K562 (cell line): ENCODE measurements around the gene PLAGL1. TPM values are rescaled to one million over a fixed set of nuclear protein-coding genes. Genes with fewer than 3 reads are reported as not detected.

Experiments
- ATAC-seq: fragments of 200-7000 bp; cut with Tn5 transposase; 3 replicates; pipeline ENCODE4 v1.9.1; 2020; ENCODE audit warnings: moderate library complexity
- BruUV-seq: library from RNA; stranded (reverse); fragments of 400-500 nt; replicated peaks from 2 replicates; lab custom pipeline; 2021; lab: Mats Ljungman, UMichigan
- CTCF ChIA-PET: fragments of 300-600 bp; formaldehyde crosslinking; extraction: SDS; loops from one replicate; lab custom pipeline; 2021; ENCODE audit warnings: low intra/inter-chr PET ratio; lab: Yijun Ruan, JAX
- POLR2A ChIA-PET: fragments of 300-600, 350-650 bp; sonication (Branson Sonifier 250); formaldehyde crosslinking; extraction: SDS; loops from one replicate; lab custom pipeline; 2021; ENCODE audit warnings: antibody characterized with exemption, inconsistent platforms; lab: Yijun Ruan, JAX
- DNase-seq, 4 experiments: peaks; one replicate each; pipeline versions ENCODE4 v3.0.0 to v3.0.0-alpha.2; 2011 to 2018; ENCODE audit warnings: low spot score in 3 of 4, mixed read lengths in 3 of 4; ENCODE audit errors: extremely low read depth in 1 of 4
- FAIRE-seq: peaks from 2 replicates; lab custom pipeline; 2011; peaks lifted over from hg19 to GRCh38; lab: Jason Lieb, UNC
- H2AFZ ChIP-seq: 2 replicates; pipeline ENCODE4 v1.6.0; 2011; ENCODE audit warnings: low read depth, low read length, control low read depth, inconsistent platforms
- H3K27ac ChIP-seq: fragments of 200-600 bp; 3 replicates; pipeline ENCODE4 v1.8.0; 2011; ENCODE audit warnings: low read depth, mild to moderate bottlenecking, control low read depth, inconsistent platforms, low read length, moderate library complexity, mixed read lengths; ENCODE audit errors: extremely low read depth
- H3K27me3 ChIP-seq, 2 experiments: fragments of 300-600 bp in 1 of 2; 2 replicates in 1 of 2; 3 replicates in 1 of 2; pipeline versions ENCODE4 v1.6.0 to v1.8.0; 2011; ENCODE audit warnings: inconsistent platforms in 2 of 2, low read length in 2 of 2, mild to moderate bottlenecking in 1 of 2, mixed read lengths in 1 of 2, moderate library complexity in 1 of 2; ENCODE audit not compliant: control insufficient read depth in 2 of 2, insufficient read depth in 2 of 2
- H3K36me3 ChIP-seq: fragments of 300-600 bp; 3 replicates; pipeline ENCODE4 v1.8.0; 2011; ENCODE audit warnings: mild to moderate bottlenecking, low read length, inconsistent platforms; ENCODE audit not compliant: control insufficient read depth, insufficient read depth
- H3K4me1 ChIP-seq, 2 experiments: fragments of 200-600 bp in 1 of 2; replicated peaks in 1 of 2; 2 replicates in 1 of 2; 3 replicates in 1 of 2; pipeline versions ENCODE4 v1.5.1 to v1.8.0; 2011; ENCODE audit warnings: inconsistent platforms in 2 of 2, low read length in 2 of 2, mild to moderate bottlenecking in 1 of 2, mixed read lengths in 1 of 2, moderate library complexity in 1 of 2; ENCODE audit not compliant: control insufficient read depth in 2 of 2, insufficient read depth in 2 of 2
- H3K4me2 ChIP-seq: 2 replicates; pipeline ENCODE4 v1.6.1; 2011; ENCODE audit warnings: low read length, control low read depth, inconsistent platforms, mixed read lengths; ENCODE audit not compliant: insufficient read depth
- H3K4me3 ChIP-seq: fragments of 200-600 bp; sonication (generic), shearing (Covaris generic); 2 replicates; pipeline ENCODE4 v1.5.1; 2016; ENCODE audit warnings: control low read depth, inconsistent platforms
- H3K79me2 ChIP-seq: fragments of 200-600 bp; 3 replicates; pipeline ENCODE4 v1.8.0; 2011; ENCODE audit warnings: low read length, inconsistent platforms; ENCODE audit not compliant: control insufficient read depth, insufficient read depth
- H3K9ac ChIP-seq, 2 experiments: 2 replicates each; pipeline versions ENCODE4 v1.6.0 to v1.6.1; 2011; ENCODE audit warnings: low read depth in 2 of 2, low read length in 2 of 2, control low read depth in 1 of 2, inconsistent platforms in 1 of 2, mild to moderate bottlenecking in 1 of 2, mixed read lengths in 1 of 2; ENCODE audit not compliant: insufficient read depth in 1 of 2
- H3K9me1 ChIP-seq: one replicate; pipeline ENCODE4 v1.6.0; 2011; ENCODE audit warnings: inconsistent platforms, mild to moderate bottlenecking, low read length, moderate library complexity; ENCODE audit not compliant: control insufficient read depth, insufficient read depth
- H3K9me3 ChIP-seq: replicated peaks from 2 replicates; pipeline ENCODE4 v1.5.1; 2011; ENCODE audit warnings: low read depth, low read length, inconsistent platforms; ENCODE audit not compliant: control insufficient read depth, insufficient read depth
- H4K20me1 ChIP-seq: replicated peaks from 2 replicates; pipeline ENCODE4 v1.6.1; 2011; ENCODE audit warnings: low read length, inconsistent platforms, mixed read lengths; ENCODE audit not compliant: control insufficient read depth, insufficient read depth
- NKRF ChIP-seq: fragments of 450-650 bp; IDR thresholded peaks from 2 replicates; pipeline ENCODE4 v1.6.1; 2016; ENCODE audit warnings: borderline replicate concordance
- PCBP2 ChIP-seq: fragments of 200-400 bp; formaldehyde crosslinking; IDR thresholded peaks from 2 replicates; pipeline ENCODE4 v1.6.1; 2018; ENCODE audit warnings: low read length, low read depth, mild to moderate bottlenecking, moderate library complexity; ENCODE audit not compliant: poor library complexity, severe bottlenecking
- SAP30 ChIP-seq: fragments of 200-600 bp; sonication (generic); IDR thresholded peaks from 2 replicates; pipeline ENCODE4 v1.6.1; 2012; ENCODE audit warnings: borderline replicate concordance, low read depth, mild to moderate bottlenecking, moderate library complexity, low read length, control low read depth, inconsistent platforms; ENCODE audit not compliant: insufficient read depth, poor library complexity, severe bottlenecking
- XRCC4 ChIP-seq: IDR thresholded peaks from one replicate; pipeline ENCODE4 v1.6.1; 2011; ENCODE audit not compliant: insufficient read depth, insufficient read length; ENCODE audit errors: extremely low read depth
- ZBTB40 ChIP-seq, 2 experiments: fragments of 450-650 bp in 1 of 2; sonication (generic) in 1 of 2; formaldehyde crosslinking in 1 of 2; IDR thresholded peaks; 2 replicates each; pipeline versions ENCODE4 v1.7.1 to v1.9.0; 2016 to 2022; ENCODE audit warnings: inconsistent platforms in 1 of 2, mild to moderate bottlenecking in 1 of 2, missing genetic modification reagents in 1 of 2
- WGBS: fragments of 100-300 bp; shearing (Covaris generic); methylation state at CpG from one replicate; pipeline ENCODE4 v1.1.6; 2016; ENCODE audit warnings: low coverage, mixed read lengths; ENCODE audit not compliant: insufficient coverage; ENCODE audit errors: missing lambda C conversion rate; 5-methylcytosine and 5-hydroxymethylcytosine counted together
- in situ Hi-C: fragments of 300-500 bp; cut with MboI; formaldehyde crosslinking; loops from 4 replicates; pipeline ENCODE4 v1.15.0; 2018; ENCODE audit warnings: inconsistent platforms, mixed read lengths
- intact Hi-C: fragments of 100-400 bp; cut with micrococcal nuclease; formaldehyde crosslinking; loops from 2 replicates; pipeline ENCODE4 v1.14.2; 2022
- polyA plus RNA-seq, 8 experiments: library from polyadenylated mRNA; depleted of rRNA in 4 of 8; stranded (reverse) in 5 of 8; unstranded in 3 of 8; fragments of >200 nt; fragmentation: Nextera tagmentation in 2 of 8; fragmentation: Illumina TruSeq in 1 of 8; extraction: Ambion mirVana in 2 of 8; extraction: Trizol in 1 of 8; gene quantifications; 2 replicates each; pipeline versions ENCODE4 v1.2.1 to v1.2.3, GENCODE V29; 2011 to 2014; ENCODE audit warnings: inconsistent platforms in 1 of 8, missing spikeins in 1 of 8
- total RNA-seq, 7 experiments: library from RNA; depleted of rRNA in 6 of 7; stranded (reverse); fragments of >200 nt in 6 of 7; fragmentation: Illumina TruSeq in 2 of 7; extraction: Trizol in 2 of 7; gene quantifications; 2 replicates each; pipeline versions ENCODE4 v1.2.1 to v1.2.3, GENCODE V29; 2011 to 2021; ENCODE audit warnings: low replicate concordance in 1 of 7
- TF ChIP-seq, protein P1 (sequence below): fragments of 450-650 bp; IDR thresholded peaks from one replicate; pipeline ENCODE4 v1.6.1; 2018; ENCODE audit warnings: mild to moderate bottlenecking, moderate library complexity; ENCODE audit not compliant: partially characterized antibody

The PLAGL1 gene
- total and polyA plus RNA-seq, 9 of the 15 experiments (the other 6 are each of a cell fraction or from before 2014, with no cell fraction given), result 4.9 to 29.6 (median 13.2) TPM

DNA sequence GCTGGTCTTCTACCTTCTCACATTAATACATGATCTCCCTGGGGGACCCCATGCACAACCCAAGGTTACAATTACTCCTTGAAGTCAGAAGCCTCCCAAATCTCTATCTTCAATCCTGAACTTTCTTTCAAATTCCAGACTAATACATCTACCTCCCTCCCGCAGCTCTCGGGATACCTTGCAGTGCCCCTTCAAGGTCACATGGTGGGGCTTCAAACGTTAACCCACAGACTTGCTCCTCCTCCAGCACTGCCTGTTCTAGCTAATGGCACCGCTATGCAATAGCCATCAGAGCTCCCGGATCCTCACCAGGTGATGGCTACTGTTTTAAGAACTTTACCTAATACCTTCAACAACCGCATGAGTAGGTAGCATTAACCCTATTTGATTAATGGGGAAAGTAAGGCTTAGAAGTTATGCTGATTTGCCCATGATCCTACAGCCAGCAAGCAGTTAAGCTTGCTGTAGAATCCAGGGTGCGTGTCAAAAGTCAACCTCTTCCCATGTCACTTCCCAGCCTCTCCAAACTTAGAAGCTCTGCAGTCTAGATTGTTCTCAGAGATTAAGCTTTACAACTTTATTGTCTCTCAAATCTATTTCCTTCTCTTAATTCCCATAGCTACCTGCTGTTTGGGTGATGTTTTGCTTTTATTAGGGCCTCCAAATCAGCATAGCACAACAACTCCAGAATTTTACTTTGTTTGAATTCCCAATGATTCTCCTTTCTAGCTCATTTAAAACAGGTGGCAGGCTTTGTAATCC is 44.7 kb downstream of the PLAGL1 start:
- Histone ChIP-seq H3K36me3 (peaks cover 9% of the 10 kb centered on the region; the same call in 2 of the 3 replicates), H3K27ac (no peak overlapping the region), H3K9me3 (no peaks in the 10 kb centered on the region), H3K27me3 (no peaks in the 10 kb centered on the region), H3K4me1 (peaks cover 0 to 6% of the 10 kb centered on the region in 2 experiments; a peak in 3 of 5 replicates), H2AFZ (no peak overlapping the region), H3K9ac (no peak overlapping the region), H3K4me3 (no peak overlapping the region), H3K9me1 (no peaks in the 10 kb centered on the region), H3K79me2 (no peaks in the 10 kb centered on the region), H4K20me1 (no peaks in the 10 kb centered on the region), H3K4me2 (no peak overlapping the region)
- in situ Hi-C loops, result no loop called here
- no peak for FAIRE-seq
- 46% methylated on average over 7 of the region's 7 CpGs for WGBS
- DNase-seq, result no peak
- no peak for ATAC-seq
- ChIA-PET POLR2A (interaction anchor here (1.7 kb wide), 1 partner anchor 10 kb away, joined by 7 read pairs; no protein-coding TSS in a partner anchor), CTCF (interaction anchor here (0.5 kb wide), 1 partner anchor 79 kb away, joined by 3 read pairs; no protein-coding TSS in a partner anchor)
- intact Hi-C loops, result no loop called here
- no TSS peak for BruUV-seq
- peak; percentile 51 for TF ChIP-seq ZBTB40 (IDR thresholded peaks at IDR 0.05)
- no peak for TF ChIP-seq ZBTB40 (CRISPR knock-in tag; IDR thresholded peaks at IDR 0.05)
- no peak for TF ChIP-seq PCBP2
- no peak for TF ChIP-seq SAP30
- TF ChIP-seq, protein P1, sequence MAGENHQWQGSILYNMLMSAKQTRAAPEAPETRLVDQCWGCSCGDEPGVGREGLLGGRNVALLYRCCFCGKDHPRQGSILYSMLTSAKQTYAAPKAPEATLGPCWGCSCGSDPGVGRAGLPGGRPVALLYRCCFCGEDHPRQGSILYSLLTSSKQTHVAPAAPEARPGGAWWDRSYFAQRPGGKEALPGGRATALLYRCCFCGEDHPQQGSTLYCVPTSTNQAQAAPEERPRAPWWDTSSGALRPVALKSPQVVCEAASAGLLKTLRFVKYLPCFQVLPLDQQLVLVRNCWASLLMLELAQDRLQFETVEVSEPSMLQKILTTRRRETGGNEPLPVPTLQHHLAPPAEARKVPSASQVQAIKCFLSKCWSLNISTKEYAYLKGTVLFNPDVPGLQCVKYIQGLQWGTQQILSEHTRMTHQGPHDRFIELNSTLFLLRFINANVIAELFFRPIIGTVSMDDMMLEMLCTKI, result no peak
- TF ChIP-seq XRCC4, result no peak
- no peak for TF ChIP-seq NKRF
